Stimulated activated CD4-positive, alpha-beta T cell treated with anti-CD3 and anti-CD28 coated beads, Interleukin-15, amount 100 ng/mL, for 48 hours (primary cell): ENCODE results near the gene PDIA3.
"Not testable (repeated sequence)": the region's sequence is repeated elsewhere in the genome, so short reads cannot be mapped to it uniquely, and the experiment has no call there.

Experiments used
- DNase-seq, 2 donors: peaks; one replicate each; pipeline ENCODE4 v3.0.0-alpha.2; 2020; ENCODE audit warnings: low read depth in 2 of 2

PDIA3 gene

DNA sequence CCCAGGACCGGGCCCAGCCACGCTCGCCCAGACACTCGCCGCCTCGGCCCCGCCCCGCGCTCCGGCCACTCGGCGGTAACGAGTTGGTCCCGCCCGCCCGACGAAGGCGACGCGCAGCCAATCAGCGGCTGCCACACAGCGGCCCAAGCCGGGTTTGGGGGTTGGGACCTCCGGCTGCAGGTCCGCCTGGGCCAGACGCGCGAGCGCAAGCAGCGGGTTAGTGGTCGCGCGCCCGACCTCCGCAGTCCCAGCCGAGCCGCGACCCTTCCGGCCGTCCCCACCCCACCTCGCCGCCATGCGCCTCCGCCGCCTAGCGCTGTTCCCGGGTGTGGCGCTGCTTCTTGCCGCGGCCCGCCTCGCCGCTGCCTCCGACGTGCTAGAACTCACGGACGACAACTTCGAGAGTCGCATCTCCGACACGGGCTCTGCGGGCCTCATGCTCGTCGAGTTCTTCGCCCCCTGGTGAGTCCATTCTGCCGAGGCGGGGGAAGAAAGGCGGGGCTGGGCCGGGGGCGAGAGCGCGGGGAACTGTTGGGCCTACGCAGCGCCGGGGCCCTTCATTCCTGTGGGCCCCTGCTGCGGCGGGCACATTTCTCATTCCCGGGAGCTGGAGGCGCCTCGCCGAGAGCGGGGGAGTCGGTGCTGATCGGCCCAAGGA, at the start of gene PDIA3:
TSS of gene PDIA3 (plus strand) at position 194 of the 658 bp plus-strand sequence. CDS start at position 296, 102 bp downstream.
- peak; percentile 74 to 85 for DNase-seq

DNA sequence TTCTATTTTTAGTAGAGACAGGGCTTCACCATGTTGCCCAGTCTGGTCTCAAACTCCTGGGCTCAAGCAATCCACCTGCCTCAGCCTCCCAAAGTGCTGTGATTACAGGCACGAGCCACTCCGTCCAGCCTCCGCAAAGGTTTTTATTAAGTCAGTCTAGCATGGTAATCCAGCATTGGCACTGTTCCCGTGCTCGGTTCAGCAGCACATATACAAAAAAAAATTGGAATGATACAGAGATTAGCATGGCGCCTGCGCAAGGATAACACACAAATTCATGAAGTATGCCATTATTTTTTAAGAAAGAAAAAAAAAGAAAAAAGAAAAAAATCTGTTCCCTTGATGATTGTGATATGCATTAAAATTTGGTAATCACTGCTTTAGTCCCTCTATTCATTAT, 44.1 kb upstream of the PDIA3 start:
- DNase-seq, result no peak

DNA sequence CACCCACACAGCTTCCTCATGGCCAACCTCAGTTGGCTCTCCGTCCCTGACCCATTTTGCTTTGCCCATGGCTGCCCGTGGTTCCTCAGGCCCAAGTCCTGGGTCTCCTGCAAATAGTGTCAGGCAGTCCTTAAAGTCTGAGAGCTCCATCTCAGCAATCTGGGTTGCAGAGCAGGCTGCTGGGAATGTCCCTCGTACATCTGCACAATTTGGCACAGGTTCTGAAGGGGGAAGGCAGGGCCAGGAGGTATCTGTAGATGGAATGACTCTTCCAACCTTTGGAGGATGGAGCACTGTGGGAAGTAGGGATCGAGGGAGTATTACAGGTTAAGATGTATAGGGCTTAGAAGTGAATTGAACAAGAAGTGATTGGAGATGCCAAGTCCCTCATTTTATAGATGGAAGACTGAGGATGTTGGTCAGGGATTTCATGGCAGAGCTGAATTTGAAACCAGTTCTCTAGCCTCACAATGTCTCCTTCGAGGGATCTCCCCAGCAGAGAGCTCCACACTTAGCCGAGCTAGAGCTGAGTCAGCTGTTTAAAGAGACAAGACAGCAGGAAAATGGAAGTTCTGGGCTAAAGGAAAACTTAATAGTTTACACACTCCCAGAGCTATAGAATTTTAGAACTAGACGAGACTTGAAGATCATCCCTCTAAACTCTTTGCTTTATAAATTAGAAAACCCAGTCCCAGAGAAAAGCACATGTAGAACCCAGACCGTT, 43.4 kb upstream of the PDIA3 start:
- DNase-seq, result no peak

DNA sequence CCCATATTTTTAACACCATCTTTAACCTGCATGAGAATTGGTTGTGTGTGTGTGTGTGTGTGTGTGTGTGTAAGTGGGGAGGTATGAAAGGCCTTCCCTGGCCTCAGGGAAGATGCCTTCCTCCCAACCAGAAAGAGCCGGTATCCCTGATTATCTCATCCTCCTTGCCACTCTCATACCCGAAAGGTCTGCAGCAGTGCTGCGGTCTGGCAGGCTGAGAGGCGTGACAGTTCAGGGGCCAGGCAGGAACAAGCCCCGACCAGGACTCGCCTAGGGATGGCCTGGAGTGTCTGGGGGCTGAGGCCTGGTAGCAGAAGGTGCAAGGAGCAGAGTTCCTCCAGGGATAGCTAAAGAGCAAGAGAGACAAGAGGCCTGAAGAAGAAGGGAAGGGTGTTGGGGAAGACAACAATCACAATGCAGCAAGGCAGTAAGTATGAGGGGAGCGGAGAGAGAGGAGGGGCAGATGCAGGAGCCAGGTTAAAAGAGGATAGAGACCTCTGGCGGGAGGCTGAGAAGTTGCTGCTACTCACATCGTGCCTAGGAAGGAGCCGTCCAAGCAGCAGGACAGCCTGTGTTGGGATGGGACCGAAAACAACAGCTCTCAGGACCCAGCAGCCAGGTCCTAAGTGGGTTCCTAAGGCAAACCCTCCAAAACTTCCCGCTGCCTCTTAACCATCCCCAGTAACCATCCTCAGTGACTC, 35.7 kb upstream of the PDIA3 start:
- DNase-seq, result not testable (repeated sequence)

DNA sequence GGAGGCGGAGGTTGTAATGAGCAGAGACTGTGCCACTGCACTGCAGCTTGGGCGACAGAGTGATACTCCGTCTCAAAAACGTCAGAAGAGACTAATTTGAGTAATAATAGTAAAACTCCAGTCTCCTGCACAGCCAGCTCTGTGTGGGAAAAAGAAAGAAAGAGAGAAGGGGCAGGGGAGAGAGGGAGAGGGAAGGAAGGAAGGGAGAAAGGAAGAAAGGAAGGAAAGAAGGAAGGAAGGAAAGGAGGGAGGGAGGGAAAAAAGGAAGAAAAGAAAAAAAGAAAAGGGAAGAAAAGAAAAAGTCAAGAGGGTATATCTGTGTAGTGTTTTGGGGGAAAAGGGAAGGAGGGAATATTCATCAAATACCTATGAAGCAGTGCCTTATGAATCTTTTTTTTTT, 23.1 kb upstream of the PDIA3 start:
- DNase-seq, result no peak

DNA sequence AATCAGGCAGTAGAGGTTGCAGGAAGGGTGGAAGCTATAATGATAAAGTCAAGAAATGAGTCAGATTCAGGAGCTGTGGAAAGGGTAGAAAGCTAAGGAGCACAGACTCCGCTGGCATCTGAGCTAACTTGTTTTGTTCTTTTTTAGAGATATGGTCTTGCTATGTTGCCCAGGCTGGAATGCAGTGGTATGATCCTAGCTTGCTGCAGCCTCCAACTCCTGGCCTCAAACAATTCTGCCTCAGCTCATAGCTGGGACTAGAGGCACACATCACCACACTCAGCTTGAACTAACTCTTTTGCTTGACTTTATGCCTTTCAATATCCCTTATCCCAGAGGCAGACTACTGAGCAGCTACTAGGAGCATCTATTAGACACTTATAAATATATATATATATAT, 19.9 kb upstream of the PDIA3 start:
- DNase-seq, result not testable (repeated sequence)

DNA sequence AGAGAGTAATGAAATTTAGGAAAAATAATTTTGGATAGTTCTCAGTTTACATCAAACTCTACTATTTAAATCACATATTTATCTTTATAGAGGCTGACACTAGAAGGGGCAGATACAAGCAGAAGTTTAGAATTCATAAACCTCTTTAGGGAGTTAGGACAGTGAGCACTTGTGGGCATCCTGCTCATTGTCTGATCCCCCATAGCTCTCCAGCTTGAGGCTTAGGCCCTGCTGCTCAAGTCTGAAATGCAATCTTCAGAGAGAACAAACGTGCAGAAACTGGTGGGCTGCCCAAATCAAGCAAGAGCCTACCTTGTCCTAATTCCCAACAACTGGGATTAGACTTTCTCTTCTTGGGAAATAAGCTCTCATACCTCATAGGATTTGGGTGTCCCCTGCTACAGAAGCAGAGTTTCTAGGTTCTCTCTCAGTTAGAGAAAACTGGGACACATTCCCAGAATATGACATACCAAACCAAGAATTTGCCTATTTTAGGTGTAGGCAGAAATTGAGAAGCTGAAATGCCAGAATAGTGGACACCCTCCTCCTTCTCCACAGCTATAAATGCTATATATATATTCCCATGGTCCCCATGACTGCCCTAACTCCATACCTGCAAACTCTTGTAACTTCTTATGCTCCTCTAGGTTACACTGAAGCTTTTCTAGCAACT, 18.0 kb upstream of the PDIA3 start:
- not testable (repeated sequence) for DNase-seq

DNA sequence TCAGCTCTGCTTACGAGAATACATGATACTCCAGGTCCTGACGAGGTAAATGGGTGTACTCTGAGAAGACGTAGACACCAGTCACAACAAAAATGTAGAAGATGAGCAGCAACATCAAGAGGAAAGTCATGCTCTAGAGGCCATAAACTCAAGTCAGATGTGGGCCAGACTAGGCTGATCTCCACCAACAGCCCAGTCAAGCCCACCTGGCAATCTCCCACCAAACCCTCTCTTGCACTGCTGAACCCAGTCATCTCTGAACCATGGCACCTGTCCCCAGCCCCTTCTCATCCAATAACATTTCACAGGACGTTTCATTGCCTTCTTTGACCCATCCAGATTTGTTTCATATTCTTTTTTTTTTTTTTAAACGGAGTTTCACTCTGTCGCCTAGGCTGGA, 10.8 kb upstream of the PDIA3 start:
- DNase-seq, result no peak

DNA sequence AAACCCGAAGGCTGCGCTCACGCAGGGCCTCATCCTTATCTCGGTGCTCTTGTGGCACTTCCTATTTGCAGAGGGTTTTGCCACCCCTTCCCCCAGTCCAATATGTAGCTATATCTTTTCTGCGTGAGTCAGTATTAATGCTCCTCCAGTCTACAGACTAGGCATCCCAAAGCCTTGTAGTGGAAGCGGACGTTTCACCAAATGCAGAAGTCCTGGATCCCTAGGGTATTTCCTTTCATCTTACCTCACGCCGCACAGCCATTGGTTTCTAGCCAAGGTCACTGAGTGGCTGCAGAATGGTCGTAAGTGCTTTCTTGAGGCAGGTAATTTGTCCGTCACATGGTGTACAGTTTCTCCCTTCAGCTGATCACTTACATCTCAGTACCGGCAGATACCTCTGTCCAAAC, 668 bp downstream of the PDIA3 start:
- DNase-seq, result not testable (repeated sequence)

DNA sequence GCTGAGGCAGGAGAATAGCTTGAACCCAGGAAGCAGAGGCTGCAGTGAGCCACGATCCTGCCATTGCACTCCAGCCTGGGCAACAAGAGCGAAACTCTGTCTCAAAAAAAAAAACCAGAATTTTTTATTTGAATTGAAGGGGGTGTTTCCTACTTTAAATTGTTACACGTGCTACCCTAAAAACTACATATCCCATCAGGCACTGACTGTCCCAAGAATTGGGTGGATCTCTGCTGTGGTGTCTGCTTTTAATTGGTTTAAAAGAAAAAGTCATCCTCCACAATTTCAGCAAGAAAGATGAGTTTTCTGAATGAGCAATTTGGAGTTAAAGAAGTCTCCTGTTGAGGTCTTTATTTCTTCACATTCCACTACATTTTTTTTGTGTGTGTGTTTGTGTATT, 2.1 kb downstream of the PDIA3 start:
- DNase-seq, result no peak

DNA sequence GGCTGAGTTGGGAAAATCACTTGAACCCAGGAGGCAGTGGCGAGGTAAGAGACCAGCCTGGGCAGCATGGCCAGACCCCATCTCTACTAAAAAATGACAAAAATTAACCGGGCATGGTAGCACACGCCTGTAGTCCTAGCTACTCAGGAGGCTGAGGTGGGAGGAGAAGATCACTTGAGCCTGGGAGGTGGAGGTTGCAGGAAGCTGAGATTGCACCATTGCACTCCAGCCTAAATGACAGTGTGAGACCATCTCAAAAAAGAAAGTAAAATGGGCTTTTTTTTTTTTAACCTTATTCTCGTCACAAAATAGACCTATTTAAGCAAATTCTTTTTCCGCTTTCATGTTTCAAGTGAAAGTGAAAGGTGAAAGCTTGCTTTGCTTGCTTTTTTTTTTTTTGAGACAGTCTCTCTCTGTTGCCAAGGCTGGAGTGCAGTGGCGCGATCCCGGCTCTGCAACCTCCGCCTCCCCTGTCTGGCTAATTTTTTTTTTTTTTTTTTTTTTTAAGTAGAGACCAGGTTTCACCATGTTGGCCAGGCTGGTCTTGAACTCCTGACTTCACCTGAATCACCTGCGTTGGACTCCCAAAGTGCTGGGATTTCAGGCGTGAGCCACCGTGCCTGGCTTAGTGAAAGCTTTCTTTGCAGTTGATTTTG, 3.6 kb downstream of the PDIA3 start:
- peak in 1 of 2 donors; percentile 16 for DNase-seq

DNA sequence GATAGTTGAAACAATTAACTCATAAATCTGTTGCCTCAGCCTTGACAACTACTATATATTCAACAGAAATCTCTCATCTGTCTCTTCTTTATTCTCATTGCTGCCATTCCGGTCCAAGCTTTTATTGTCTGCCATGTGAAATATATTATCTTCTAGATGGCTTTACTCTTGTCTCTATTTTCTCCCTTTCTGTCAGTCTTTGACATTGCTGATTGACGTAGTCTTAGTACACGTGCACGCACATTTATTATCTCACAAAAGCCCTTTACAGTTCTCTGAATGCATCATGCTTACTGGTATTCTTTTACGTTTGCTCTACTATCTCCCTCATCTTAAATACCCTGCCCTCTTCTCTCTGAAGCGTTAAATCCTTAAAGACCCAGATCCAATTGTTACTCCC, 5.6 kb downstream of the PDIA3 start:
- no peak for DNase-seq

DNA sequence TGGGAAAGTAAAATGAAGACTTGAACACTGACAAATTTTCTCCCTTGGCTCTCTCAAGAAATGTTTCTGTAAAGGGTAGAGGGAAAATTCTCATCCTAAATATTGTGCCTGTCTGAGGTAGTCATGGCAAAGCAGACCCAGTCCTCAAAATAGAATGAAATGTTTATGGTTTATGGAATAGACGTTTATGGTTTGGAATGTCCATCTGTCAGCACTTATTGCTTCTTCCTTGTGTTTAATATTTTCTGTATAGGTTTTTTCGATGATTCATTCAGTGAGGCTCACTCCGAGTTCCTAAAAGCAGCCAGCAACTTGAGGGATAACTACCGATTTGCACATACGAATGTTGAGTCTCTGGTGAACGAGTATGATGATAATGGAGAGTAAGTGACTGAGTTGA, 16.6 kb downstream of the PDIA3 start:
- DNase-seq, result no peak

DNA sequence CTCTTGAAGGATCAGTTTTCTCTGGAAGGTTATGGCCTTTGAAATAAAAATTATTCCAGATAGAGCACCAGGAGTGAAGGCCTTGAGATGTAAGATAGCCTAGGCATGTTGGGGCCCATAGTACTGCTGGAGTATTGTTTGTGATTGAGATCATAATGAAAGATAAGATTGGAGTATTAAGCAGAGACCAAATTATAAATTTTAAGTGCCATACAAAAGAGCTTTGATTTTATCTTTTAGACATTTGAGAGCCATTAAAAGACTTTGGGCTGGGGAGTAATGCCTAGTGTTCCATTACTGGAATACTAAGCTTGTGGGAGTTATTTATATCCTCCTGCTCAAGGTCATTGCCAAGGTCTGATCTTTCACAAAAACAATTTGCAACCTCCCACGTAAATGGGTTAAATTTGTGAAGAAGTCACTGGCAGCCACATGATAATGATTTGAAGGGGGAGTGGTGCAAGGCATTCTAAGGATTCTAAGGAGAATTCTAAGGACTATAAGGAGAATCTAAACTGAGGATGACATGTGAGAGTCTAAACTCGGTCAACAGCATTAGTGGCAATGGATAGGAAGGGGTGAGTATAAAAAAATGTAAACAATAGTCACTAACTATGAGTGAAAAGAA, 17.7 kb downstream of the PDIA3 start:
- DNase-seq, result no peak

DNA sequence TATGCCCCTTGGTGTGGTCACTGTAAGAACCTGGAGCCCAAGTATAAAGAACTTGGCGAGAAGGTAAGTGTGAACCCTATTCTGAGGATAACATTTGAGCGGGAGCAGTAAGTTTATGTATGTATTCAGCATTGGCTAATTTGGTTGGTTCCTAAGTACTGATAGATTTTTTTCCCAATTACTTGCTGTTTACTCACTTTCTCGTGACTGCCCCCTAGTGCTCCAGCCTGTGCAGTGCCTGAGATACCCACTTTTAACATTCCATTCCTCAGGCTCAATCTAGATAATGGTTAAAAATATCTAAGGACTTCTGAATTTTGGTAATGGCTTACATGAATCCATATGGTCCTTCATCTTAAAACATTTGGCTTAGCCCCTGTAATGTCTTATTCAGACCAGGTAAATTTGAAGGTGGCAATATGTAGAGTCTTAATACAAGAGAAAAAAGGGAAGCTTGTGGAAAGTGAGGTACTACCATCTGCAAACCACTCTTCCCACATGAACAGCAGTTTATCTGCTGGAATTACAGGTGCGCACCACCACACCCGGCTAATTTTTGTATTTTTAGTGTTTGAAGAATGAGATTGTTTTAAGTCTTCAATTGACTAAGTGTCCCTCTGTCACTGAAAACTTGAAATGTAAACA, 23.5 kb downstream of the PDIA3 start:
- no peak for DNase-seq

DNA sequence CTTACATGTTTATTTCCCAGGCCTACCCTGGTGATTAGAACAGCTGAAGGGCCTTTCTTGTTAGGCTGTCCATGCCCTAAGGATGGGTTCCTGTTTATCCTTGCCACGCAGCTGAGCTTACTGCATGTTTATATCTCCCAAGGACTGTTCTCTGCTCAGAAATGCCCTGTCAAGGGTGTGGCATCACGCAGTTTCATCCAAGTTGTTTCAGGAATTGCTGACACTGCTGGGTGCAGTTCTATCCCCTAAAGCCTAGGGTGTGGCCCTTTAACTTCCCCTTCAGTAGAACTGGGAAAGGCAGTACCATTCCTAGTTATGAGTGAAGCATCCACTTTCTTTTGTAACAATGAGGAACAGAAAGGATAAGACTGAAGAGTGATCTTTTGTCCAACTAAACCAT, 25.6 kb downstream of the PDIA3 start:
- DNase-seq, result no peak

DNA sequence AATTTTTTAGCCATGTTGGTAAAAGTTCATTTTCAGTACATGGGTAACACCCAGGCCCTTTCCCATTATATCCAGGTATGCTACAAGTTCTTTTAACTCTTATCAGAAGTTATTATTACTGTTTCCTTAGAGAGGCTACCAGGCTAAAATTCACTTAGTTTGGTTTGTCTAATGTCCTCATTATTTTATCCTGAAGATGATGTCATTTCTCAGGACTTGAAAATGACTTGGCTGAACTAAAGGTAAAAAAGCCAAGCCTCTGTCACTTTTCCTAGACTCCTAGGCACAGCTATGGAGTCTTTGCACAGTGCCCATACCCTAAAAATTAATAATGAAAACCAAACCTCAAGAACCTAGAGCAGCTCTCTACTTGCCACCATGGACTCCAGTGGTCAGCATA, 26.4 kb downstream of the PDIA3 start:
- no peak for DNase-seq

DNA sequence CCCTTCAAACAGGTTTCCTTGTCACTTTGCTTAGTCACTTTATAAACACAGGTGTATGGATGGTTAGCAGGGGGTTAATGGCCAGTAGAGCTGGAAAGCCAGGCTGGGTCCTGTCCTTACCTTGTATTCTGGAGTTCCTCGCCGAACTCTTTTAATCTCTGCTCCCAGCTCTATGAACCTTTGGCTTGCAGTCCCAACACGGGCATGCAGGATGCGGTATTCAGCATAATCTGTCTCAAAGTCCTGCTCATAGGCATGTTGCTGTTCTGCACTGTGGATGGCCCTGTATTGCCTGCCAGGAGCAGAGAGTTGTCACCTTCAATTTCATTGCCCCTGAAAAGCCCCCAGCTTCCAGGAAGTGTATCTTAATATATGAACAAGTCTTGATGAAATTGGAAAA, 27.8 kb downstream of the PDIA3 start:
- DNase-seq, result no peak

DNA sequence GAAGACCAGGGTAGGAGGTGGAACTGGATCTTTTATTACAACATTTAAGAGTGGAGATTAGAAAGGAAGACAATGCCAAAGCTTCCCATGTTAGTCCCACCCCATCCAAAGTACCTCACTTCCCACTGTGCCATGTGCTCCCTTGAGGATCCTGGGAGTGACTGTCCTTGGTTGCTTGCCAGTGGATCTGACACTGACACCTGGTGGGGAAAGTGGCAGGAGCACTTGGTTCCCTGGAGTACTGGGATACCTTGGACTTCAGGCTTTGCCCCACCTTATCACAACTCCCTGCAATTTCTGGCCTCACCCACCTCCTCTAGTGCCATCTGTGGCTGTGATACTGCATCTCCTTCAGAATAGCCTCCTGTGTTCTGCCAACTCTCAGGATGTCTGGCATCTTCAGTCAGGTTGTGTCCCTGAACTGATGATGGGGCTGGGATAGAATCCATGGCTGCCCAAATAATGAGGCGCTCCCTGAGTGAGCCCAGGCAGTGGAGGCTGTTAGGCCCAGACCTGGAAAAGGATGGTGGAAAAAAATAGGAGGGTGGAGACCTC, 29.2 kb downstream of the PDIA3 start:
- DNase-seq, result no peak

DNA sequence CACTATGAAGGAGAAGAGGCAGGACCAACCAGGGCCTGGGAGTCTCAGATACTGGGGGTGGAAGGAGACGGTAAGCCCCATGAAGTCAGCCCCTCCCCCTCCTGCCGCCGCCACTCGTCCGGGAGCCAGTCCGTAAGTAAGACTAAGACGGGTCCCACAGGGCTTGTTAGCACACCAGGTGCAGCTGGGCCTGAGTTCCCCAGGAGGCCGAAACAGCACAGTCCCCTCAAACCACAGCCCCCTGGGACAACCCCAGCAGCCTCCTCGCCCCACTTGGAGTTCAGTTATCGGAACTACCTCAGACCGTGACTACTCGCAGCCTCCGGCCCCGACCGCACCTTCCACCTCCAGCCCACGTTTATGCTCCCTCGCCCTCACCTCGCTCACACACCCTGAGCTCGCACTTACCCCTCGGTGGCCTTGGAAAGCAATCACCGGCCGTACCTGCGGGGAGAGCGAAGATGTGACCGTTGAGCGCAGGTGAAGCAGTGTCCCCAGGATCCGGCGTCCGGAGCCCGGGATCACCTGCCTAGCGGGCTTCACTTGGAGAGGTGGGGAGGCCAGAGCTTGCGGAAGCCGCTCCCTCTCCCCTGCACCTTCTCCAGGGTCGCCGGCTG, 30.0 kb downstream of the PDIA3 start:
- DNase-seq, result no peak
